ENCODE measurements around the gene TRIP6. TPM values are rescaled to one million over a fixed set of nuclear protein-coding genes. Genes with fewer than 3 reads are reported as not detected.
"Not testable (repeated sequence)": the region's sequence is repeated elsewhere in the genome, so short reads cannot be mapped to it uniquely, and the experiment has no call there.

The TRIP6 gene
- polyA plus RNA-seq, 1 experiment, result 65.9 TPM

- ChIA-PET CTCF (no interaction called here), POLR2A (no interaction called here)
- no peaks in the 10 kb centered on the region; the same call in 1 of the 2 replicates for H3K9me3 ChIP-seq (ENCODE audit: control insufficient read depth, insufficient read depth, low read length)
Observed at GRCh38 chr7:100911484-100911883, 44.3 kb downstream of the TRIP6 start.

GRCh38 chr7:100914208-100914878, 47.2 kb downstream of the TRIP6 start:
- no peak overlapping the region for H3K4me3 ChIP-seq (ENCODE audit: low read depth, low read length)
- no peak overlapping the region for H3K27ac ChIP-seq (ENCODE audit: low read depth, low read length)
- TF ChIP-seq CTCF (IDR thresholded peaks at IDR 0.05; ENCODE audit: low read depth, low read length), result no peak
- no peaks in the 10 kb centered on the region for H3K9me3 ChIP-seq (ENCODE audit: control insufficient read depth, insufficient read depth, low read length)
- CTCF ChIA-PET, result no interaction called here
- no peak for DNase-seq (ENCODE audit: low read depth, low spot score)
- H3K27me3 ChIP-seq (ENCODE audit: control insufficient read depth, insufficient read depth, low read length), result peaks cover 2% of the 10 kb centered on the region
- POLR2A ChIA-PET, result no interaction called here

More at GRCh38 chr7:100911484-100911883, 44.3 kb downstream of the TRIP6 start:
- no peaks in the 10 kb centered on the region for H3K27me3 ChIP-seq (ENCODE audit: control insufficient read depth, insufficient read depth, low read length)
- H3K4me3 ChIP-seq (ENCODE audit: low read depth, low read length), result no peak overlapping the region
- DNase-seq (ENCODE audit: low read depth, low spot score), result no peak
- TF ChIP-seq CTCF (IDR thresholded peaks at IDR 0.05; ENCODE audit: low read depth, low read length), result no peak
- H3K27ac ChIP-seq (ENCODE audit: low read depth, low read length), result no peak overlapping the region

- Histone ChIP-seq H3K27ac (ENCODE audit: low read depth, low read length) (no peak overlapping the region), H3K4me3 (ENCODE audit: low read depth, low read length) (no peak overlapping the region), H3K9me3 (ENCODE audit: control insufficient read depth, insufficient read depth, low read length) (no peaks in the 10 kb centered on the region), H3K27me3 (ENCODE audit: control insufficient read depth, insufficient read depth, low read length) (peaks cover 2% of the 10 kb centered on the region)
- ChIA-PET CTCF (no interaction called here), POLR2A (no interaction called here)
- no peak for TF ChIP-seq CTCF (IDR thresholded peaks at IDR 0.05; ENCODE audit: low read depth, low read length)
- DNase-seq (ENCODE audit: low read depth, low spot score), result no peak
Observed at GRCh38 chr7:100914879-100915447, 47.8 kb downstream of the TRIP6 start.

- not testable (repeated sequence) for H3K9me3 ChIP-seq (ENCODE audit: control insufficient read depth, insufficient read depth, low read length); H3K27ac ChIP-seq (ENCODE audit: low read depth, low read length)
Observed at GRCh38 chr7:100919335-100919734, 52.1 kb downstream of the TRIP6 start.

GRCh38 chr7:100919779-100920437, 52.7 kb downstream of the TRIP6 start:
- H3K27ac ChIP-seq (ENCODE audit: low read depth, low read length); H3K4me3 ChIP-seq (ENCODE audit: low read depth, low read length); H3K9me3 ChIP-seq (ENCODE audit: control insufficient read depth, insufficient read depth, low read length); POLR2A ChIA-PET; DNase-seq (ENCODE audit: low read depth, low spot score); CTCF ChIA-PET: not testable (repeated sequence)
- peaks cover 12% of the 10 kb centered on the region for H3K27me3 ChIP-seq (ENCODE audit: control insufficient read depth, insufficient read depth, low read length)

More at GRCh38 chr7:100919335-100919734, 52.1 kb downstream of the TRIP6 start:
- POLR2A ChIA-PET; DNase-seq (ENCODE audit: low read depth, low spot score); H3K4me3 ChIP-seq (ENCODE audit: low read depth, low read length); CTCF ChIA-PET: not testable (repeated sequence)
- peaks cover 12% of the 10 kb centered on the region for H3K27me3 ChIP-seq (ENCODE audit: control insufficient read depth, insufficient read depth, low read length)

- ChIA-PET CTCF (no interaction called here), POLR2A (no interaction called here)
- Histone ChIP-seq H3K4me3 (ENCODE audit: low read depth, low read length) (no peak overlapping the region), H3K27me3 (ENCODE audit: control insufficient read depth, insufficient read depth, low read length) (peaks cover 12% of the 10 kb centered on the region), H3K9me3 (ENCODE audit: control insufficient read depth, insufficient read depth, low read length) (no peaks in the 10 kb centered on the region), H3K27ac (ENCODE audit: low read depth, low read length) (no peak overlapping the region)
- TF ChIP-seq CTCF (IDR thresholded peaks at IDR 0.05; ENCODE audit: low read depth, low read length), result no peak
- no peak for DNase-seq (ENCODE audit: low read depth, low spot score)
Observed at GRCh38 chr7:100921039-100921438, 53.9 kb downstream of the TRIP6 start.
